ENCODE results near the gene ADGRB3. TPM values are rescaled to one million over a fixed set of nuclear protein-coding genes. Genes with fewer than 3 reads are reported as not detected.

Gene ADGRB3
- polyA plus RNA-seq, 1 experiment, result 0.12 TPM

- ChIA-PET CTCF (no interaction called here), POLR2A (no interaction called here)
- DNase-seq (ENCODE audit: low read depth), result no peak
- Histone ChIP-seq H3K27me3 (ENCODE audit: control insufficient read depth, insufficient read depth, low read length) (no peaks in the 10 kb centered on the region), H3K36me3 (ENCODE audit: control insufficient read depth, insufficient read depth, low read length) (no peaks in the 10 kb centered on the region), H3K4me3 (ENCODE audit: low read depth, low read length) (no peak overlapping the region)
- no peak for TF ChIP-seq CTCF (IDR thresholded peaks at IDR 0.05; ENCODE audit: insufficient read depth, low read depth, low read length)
These were observed 773.8 kb downstream of the ADGRB3 start for GRCh38 chr6:69408886-69409285.

GRCh38 chr6:69416776-69417175 lies 781.7 kb downstream of the ADGRB3 start:
- no peaks in the 10 kb centered on the region for H3K27me3 ChIP-seq (ENCODE audit: control insufficient read depth, insufficient read depth, low read length)
- H3K4me3 ChIP-seq (ENCODE audit: low read depth, low read length), result no peak overlapping the region
- DNase-seq (ENCODE audit: low read depth), result no peak
- H3K36me3 ChIP-seq (ENCODE audit: control insufficient read depth, insufficient read depth, low read length), result no peaks in the 10 kb centered on the region
- TF ChIP-seq CTCF (IDR thresholded peaks at IDR 0.05; ENCODE audit: insufficient read depth, low read depth, low read length), result no peak
- ChIA-PET POLR2A (no interaction called here), CTCF (no interaction called here)

GRCh38 chr6:69421269-69421668 lies 786.2 kb downstream of the ADGRB3 start:
- POLR2A ChIA-PET, result no interaction called here
- CTCF ChIA-PET, result no interaction called here
- H3K27me3 ChIP-seq (ENCODE audit: control insufficient read depth, insufficient read depth, low read length), result no peaks in the 10 kb centered on the region
- TF ChIP-seq CTCF (IDR thresholded peaks at IDR 0.05; ENCODE audit: insufficient read depth, low read depth, low read length), result no peak
- H3K36me3 ChIP-seq (ENCODE audit: control insufficient read depth, insufficient read depth, low read length), result no peaks in the 10 kb centered on the region
- DNase-seq (ENCODE audit: low read depth), result no peak
- H3K4me3 ChIP-seq (ENCODE audit: low read depth, low read length), result no peak overlapping the region

- H3K4me3 ChIP-seq (ENCODE audit: low read depth, low read length), result no peak overlapping the region
- no peak for TF ChIP-seq CTCF (IDR thresholded peaks at IDR 0.05; ENCODE audit: insufficient read depth, low read depth, low read length)
- POLR2A ChIA-PET, result no interaction called here
- no peaks in the 10 kb centered on the region for H3K27me3 ChIP-seq (ENCODE audit: control insufficient read depth, insufficient read depth, low read length)
- CTCF ChIA-PET, result no interaction called here
- DNase-seq (ENCODE audit: low read depth), result no peak
- no peaks in the 10 kb centered on the region for H3K36me3 ChIP-seq (ENCODE audit: control insufficient read depth, insufficient read depth, low read length)
These were observed 786.9 kb downstream of the ADGRB3 start for GRCh38 chr6:69422020-69422419.

GRCh38 chr6:69422475-69422874 lies 787.4 kb downstream of the ADGRB3 start:
- Histone ChIP-seq H3K36me3 (ENCODE audit: control insufficient read depth, insufficient read depth, low read length) (no peaks in the 10 kb centered on the region), H3K4me3 (ENCODE audit: low read depth, low read length) (no peak overlapping the region), H3K27me3 (ENCODE audit: control insufficient read depth, insufficient read depth, low read length) (no peaks in the 10 kb centered on the region)
- POLR2A ChIA-PET, result no interaction called here
- TF ChIP-seq CTCF (IDR thresholded peaks at IDR 0.05; ENCODE audit: insufficient read depth, low read depth, low read length), result no peak
- CTCF ChIA-PET, result no interaction called here
- no peak for DNase-seq (ENCODE audit: low read depth)
